ENCODE results near the gene BRCA1.
"Not testable (repeated sequence)": the region's sequence is repeated elsewhere in the genome, so short reads cannot be mapped to it uniquely, and the experiment has no call there.

Gene BRCA1

DNA sequence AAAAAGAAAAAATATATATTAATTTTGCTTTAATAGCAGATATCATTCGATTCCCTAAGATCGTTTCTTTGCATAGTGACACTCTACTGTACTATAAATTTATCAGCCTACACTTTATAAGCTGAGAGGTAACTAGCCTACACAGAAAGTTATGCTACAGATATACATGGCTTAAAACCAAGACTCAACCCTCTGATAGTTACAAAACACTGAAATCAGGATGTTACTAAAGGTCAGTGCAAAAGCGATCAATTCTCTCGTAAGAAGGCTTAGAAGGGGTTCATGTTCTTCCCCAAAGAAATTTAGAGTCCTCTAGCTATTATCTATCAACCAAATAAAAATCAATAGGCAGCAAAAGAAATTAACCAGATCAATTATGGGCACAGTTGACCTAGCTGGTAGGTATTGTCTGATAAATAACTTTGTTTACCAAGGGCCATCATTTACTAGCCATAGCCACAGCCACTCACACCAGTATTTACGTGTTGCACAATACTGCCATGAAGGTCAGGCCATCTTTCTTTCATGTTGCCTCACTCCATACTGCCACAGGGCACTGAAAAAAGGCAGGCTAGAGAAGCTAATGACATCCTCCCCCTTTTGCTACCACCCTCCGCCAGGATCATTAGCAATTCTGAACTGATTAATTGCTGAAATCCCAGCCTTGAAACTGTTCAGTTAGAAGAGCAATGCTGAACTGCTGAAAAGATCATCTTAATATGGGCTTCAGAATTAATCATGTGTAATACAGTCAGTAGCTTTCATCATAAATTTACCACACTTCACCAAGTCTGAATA is 56.4 kb downstream of the BRCA1 start:
- H3K27ac ChIP-seq, result no peak overlapping the region
- TF ChIP-seq, protein P1, sequence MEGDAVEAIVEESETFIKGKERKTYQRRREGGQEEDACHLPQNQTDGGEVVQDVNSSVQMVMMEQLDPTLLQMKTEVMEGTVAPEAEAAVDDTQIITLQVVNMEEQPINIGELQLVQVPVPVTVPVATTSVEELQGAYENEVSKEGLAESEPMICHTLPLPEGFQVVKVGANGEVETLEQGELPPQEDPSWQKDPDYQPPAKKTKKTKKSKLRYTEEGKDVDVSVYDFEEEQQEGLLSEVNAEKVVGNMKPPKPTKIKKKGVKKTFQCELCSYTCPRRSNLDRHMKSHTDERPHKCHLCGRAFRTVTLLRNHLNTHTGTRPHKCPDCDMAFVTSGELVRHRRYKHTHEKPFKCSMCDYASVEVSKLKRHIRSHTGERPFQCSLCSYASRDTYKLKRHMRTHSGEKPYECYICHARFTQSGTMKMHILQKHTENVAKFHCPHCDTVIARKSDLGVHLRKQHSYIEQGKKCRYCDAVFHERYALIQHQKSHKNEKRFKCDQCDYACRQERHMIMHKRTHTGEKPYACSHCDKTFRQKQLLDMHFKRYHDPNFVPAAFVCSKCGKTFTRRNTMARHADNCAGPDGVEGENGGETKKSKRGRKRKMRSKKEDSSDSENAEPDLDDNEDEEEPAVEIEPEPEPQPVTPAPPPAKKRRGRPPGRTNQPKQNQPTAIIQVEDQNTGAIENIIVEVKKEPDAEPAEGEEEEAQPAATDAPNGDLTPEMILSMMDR (conservative IDR thresholded peaks at IDR 0.05), result no peak
- TF ChIP-seq ZFX (IDR thresholded peaks at IDR 0.05), result no peak

DNA sequence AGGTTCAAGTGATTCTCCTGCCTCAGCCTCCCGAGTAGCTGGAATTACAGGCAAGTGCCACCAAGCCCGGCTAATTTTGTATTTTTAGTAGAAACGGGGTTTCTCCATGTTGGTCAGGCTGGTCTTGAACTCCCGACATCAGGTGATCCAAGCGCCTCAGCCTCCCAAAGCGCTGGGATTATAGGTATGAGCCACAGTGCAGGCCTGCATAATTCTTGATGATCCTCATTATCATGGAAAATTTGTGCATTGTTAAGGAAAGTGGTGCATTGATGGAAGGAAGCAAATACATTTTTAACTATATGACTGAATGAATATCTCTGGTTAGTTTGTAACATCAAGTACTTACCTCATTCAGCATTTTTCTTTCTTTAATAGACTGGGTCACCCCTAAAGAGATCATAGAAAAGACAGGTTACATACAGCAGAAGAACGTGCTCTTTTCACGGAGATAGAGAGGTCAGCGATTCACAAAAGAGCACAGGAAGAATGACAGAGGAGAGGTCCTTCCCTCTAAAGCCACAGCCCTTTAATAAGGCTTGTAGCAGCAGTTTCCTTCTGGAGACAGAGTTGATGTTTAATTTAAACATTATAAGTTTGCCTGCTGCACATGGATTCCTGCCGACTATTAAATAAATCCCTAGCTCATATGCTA is 62.1 kb downstream of the BRCA1 start:
- TF ChIP-seq ZFX (IDR thresholded peaks at IDR 0.05), result no peak
- TF ChIP-seq, protein P1 (conservative IDR thresholded peaks at IDR 0.05), result no peak
- H3K27ac ChIP-seq, result no peak overlapping the region

DNA sequence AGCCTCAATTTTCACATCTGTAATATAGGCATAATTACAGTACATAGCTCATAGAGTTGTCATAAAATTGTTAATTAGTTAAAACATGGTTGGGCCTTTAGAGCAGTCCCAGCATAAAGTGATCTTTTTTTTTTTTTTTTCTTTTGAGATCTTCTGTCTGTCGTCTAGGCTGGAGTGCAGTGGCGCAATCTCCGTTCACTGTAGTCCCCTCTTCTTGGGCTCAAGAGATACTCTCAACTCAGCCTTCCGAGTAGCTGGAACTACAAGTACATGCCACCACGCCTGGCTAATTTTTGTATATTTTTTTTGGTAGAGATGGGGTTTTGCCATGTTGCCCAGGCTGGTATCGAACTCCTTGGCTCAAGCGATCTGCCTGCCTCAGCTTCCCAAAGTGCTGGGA is 69.1 kb downstream of the BRCA1 start:
- TF ChIP-seq, protein P1 (conservative IDR thresholded peaks at IDR 0.05), result no peak
- TF ChIP-seq ZFX (IDR thresholded peaks at IDR 0.05), result no peak

DNA sequence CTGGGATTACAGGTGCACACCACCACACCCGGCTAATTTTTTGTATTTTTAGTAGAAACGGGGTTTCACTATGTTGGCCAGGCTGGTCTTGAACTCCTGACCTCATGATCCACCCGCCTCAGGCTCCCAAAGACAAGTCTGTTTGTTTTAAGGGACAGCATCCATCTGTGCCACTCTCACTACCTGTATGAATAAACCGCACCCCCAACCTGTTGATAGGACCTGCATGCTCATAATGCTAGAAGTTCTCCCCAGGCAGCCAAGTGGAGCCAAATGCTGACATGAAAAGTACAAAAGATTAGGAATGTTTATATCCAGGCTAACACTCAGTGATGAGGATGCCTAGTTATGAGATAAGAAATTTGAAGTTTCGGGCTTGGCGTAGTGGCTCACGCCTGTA is 72.2 kb downstream of the BRCA1 start:
- not testable (repeated sequence) for H3K27ac ChIP-seq

More for the DNA sequence above, 69.1 kb downstream of the BRCA1 start:
- no peak overlapping the region for H3K27ac ChIP-seq

DNA sequence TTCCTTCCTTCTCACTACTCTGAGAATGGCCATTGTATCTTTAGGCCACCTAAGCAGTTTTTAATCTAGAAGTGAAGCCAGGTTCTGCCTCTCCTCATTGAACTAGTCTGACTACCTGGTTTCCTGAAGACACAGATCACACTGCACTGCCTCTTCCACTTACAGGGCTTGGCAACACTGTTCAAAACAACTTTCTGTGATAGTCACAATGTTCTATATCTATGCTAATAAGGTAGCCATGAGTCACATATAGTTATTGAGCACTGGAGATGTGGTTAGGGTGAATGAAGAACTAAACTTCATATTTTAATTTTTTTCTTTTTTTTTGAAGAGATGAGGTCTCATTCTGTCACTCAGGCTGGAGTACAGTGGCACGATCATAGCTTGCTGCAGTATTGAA is 73.2 kb downstream of the BRCA1 start:
- TF ChIP-seq ZFX (IDR thresholded peaks at IDR 0.05), result no peak
- TF ChIP-seq, protein P1 (conservative IDR thresholded peaks at IDR 0.05), result no peak

DNA sequence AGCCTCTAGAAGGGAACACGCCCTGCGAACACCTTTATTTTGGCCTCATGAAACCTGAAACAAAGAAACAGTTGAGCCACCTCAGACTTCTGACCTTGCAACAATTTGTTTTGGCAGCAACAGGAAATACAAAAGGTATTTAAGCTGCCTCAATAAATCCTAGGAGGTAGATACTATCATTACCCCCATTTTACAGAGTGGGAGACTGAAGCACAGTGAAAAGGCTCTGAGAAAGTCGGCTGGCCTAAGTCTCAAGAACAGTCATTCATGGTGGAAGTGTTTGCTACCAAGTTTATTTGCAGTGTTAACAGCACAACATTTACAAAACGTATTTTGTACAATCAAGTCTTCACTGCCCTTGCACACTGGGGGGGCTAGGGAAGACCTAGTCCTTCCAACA is 81.1 kb downstream of the BRCA1 start:
- TF ChIP-seq, protein P1 (conservative IDR thresholded peaks at IDR 0.05), result no peak
- TF ChIP-seq ZFX (IDR thresholded peaks at IDR 0.05), result no peak
- H3K27ac ChIP-seq, result no peak overlapping the region

More for the DNA sequence above, 73.2 kb downstream of the BRCA1 start:
- no peak overlapping the region for H3K27ac ChIP-seq

DNA sequence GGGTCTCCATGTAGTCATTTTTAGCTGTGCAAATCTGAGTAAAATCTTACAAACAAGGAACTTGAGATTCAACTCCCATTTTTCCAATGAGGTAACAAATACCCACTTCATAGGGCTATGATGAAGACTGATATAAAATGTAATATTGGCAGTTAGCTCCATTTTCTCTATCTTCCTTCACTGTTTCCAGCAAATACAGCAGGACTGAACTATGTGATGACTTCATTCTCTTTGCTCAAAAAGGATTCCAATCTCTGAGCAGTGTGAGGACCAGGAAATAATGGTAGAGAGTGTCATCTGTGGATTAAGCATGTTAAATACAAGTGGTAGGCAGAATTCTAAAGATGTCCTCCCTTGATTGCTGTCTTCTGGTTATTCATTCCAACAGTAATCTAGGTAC is 81.9 kb downstream of the BRCA1 start:
- H3K27ac ChIP-seq, result no peak overlapping the region
- TF ChIP-seq, protein P1 (conservative IDR thresholded peaks at IDR 0.05), result no peak
- TF ChIP-seq ZFX (IDR thresholded peaks at IDR 0.05), result no peak
